Suppressor macrophage treated with lipopolysaccharide for 1 hour (primary cell): ENCODE measurements around the gene GRIK5.
"Not testable (repeated sequence)": the region's sequence is repeated elsewhere in the genome, so short reads cannot be mapped to it uniquely, and the experiment has no call there.

Experiments used
- DNase-seq, 3 donors: peaks; one replicate each; pipeline ENCODE4 v3.0.0-alpha.2; 2020 to 2022

Gene GRIK5

GRCh38 chr19:42006569-42006968, 63.4 kb downstream of the GRIK5 start:
- no peak for DNase-seq

DNA sequence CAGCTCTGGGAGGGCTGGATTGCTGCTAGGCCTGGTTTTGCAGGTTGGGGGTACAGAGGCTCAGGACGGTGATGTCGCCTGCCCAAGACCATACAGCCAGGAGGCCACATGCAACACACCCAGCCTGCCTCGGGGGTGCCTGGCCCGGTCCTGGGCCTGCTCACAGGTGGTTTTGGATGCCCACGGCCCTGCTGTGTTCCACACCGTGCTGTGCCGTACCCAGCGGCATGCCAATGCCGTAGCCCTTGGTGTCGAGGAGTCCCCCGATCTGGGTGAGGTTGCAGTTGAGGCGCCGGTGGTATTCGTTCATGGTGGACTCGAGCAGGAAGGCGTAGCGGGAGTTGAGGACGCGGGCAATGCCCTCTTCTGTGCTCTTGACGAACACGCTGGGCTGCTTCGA, 64.5 kb downstream of the GRIK5 start:
- no peak for DNase-seq

- DNase-seq = no peak
Observed at GRCh38 chr19:42003506-42004294, 66.3 kb downstream of the GRIK5 start.

DNA sequence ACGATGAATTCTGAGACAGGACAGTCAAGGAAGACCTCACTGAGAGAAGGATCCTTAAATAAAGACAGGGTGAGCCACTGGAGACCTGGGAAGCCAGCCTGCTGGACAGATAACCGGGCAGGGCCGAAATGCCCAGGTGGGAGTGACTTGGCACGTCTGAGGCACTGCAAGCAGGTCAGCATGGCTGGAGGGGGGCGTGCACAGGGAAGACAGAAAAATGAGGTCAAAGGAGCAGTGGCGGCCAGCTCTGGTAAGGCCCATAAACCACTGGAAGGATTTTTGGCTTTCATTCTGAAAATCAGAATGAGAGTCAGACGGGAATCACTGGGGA, 70.2 kb downstream of the GRIK5 start:
- DNase-seq = no peak

DNA sequence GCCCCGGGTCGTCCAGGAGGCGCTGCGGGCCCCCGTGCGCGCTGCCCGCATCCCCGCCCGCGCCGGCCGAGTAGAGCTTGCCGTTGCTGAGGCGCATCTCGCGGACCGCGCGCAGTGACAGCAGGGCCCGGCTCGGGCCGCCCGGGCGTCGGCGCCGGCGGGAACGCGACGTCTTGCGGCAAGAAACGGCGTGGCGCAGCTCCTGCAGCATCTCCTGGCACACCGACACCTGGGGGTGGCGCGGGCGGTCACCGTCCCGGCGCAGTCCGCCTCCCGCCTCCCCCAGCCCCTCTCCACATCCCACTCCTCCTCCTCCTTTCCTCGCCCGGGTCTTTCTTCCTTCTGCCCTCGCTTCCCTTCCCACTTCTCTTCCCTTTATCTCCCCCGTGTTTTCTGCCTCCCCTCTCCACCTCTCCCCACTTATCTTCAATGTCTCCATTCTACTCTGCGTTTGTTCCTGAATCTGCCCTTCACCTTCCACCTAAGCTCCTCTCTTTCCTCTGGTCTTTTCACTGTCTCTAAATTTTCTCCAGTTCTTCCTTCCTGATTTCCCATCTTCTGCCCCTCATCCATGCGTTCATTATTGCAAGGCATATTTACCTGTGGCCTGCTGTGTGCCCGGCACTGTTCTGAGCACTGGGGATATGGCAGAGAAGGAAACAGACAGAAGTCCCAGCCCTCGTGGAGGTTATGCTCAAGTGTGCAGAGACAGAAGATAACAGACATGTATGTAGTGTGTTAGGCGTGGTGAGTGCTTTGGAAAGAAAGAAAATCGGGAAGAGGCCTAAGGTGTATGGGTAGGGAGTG, 70.7 kb downstream of the GRIK5 start:
- peak in 1 of 3 donors; percentile 5 for DNase-seq

- DNase-seq = peak; percentile 53 to 72 (median 57)
Observed at GRCh38 chr19:41998246-41999020, 71.6 kb downstream of the GRIK5 start.

GRCh38 chr19:41997851-41998229, 72.2 kb downstream of the GRIK5 start:
- DNase-seq = no peak

GRCh38 chr19:41997121-41997850, 72.7 kb downstream of the GRIK5 start:
- peak; percentile 39 to 78 (median 61) for DNase-seq

DNA sequence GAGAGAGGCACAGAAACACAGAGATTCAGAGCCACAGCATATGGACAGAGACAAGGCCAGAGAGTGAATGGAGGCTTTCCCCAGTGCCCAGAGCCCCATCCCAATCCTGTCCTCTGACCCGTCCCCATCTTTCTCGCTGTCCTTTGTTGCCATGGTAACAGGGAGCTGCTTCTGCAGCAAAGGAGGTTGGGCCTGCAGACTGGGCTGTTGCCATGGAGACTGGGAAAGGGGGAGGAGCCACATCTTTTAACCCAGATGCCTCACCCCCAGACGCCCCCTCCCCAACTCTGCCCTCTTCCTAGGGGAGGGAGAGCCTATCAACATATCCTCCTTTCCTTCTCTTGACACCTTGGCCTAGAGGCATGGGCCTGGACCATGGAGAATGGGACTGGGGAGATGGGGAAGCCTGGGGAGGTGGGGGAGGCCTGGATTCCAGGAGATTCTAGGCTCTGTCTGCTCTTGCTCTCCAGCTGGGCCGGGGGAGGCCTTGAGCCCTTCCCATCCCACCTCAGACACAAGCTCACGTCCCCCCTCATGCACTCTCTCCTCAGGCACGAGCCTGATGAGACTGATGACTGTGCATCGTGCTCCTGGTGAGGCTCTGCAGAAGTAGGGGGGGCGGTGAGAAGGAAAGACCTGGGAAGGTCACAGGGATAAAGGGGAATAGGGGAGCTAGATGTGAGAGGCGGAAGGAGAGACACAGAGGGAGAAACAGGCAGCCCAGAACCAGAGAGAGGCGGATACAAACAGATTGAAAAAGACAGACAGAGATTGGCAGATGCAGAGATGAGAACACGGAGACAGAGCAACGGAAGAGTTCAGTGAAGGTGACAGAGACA, 73.8 kb downstream of the GRIK5 start:
- DNase-seq = peak in 2 of 3 donors; percentile 15 to 16

DNA sequence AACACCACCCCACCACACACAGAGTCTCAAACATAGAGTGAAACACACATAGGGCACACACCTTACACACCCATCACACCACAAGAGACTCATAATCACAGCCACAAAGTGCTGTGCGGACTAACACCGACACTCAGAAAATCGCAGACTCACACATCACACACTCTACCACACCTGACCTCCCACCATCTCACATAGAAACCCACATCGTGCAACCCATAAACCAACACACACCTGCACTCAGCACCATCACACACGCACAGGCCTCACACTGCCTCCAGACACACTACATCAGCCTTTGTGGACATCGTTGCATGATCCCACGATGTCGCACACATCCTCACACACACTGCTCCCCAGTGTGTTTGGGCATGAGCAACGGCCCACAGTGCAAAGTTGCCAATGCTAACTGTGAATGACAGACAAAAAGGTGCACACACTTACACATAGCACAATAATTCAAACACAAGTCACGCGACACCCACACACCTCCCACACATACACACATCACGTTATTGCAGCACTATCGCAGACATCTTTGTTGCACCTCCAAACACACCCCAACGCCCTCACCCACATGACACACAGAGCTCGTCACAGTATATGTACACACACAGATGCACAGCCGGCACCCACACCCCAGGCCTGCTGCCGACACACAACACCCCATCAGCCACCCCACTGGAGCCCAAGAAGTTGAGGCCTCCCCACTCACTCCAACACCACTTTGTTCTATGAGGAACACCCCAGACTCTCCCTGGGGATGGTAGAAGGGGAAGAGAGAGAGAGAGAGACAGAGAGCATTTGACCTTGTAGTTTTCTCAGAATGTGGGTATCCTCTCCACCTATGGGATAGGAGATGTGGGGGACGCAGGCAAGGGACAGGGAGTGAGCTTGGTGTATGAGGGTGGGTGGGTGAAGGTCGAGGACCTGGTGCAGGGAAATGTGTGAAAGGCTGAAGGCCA, 74.7 kb downstream of the GRIK5 start:
- DNase-seq = no peak

- peak in 2 of 3 donors; percentile 24 to 37 for DNase-seq
Observed at GRCh38 chr19:41994521-41994971, 75.5 kb downstream of the GRIK5 start.

DNA sequence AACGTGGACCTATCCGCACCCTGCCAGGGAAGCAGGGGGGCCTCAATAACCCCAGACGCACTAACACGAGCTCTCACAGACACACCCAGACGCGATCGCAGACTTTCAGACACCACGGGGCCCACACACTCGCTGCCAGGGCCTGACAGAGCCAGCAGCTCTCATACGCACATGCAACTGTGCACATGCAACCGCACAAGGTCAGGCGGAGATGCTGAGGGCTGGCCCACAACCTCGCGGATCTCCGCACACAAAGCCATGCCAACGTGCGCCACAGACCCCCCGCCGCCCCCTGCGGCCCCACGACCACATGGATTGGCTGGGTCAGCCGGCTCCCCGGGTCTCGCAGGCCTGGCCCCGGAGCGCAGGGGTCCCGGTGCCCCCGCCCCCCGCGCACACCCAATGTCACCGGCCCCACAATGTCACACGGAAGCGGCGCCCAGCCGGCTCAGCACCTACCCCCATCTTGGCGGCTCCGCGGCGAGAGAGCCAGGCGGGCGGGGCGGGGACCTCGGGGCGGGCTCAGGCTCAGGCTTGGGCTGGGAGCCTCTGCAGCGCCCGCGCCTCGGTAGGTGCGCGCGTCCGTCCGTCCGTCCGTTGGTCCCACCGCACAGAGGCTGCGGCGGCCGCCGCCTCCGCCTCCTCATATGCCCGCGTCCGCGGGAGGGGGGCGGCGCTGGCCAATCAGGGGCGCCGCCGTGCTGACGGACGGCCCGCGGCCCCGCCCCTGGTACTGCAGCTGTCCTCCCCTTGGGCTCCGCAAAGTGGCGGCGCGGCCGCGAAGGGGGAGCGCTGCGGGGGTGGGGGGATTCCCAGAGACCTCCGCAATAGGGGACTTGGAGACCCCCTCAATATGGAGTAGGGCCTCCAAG, 76.2 kb downstream of the GRIK5 start, which contains the start of gene ATP1A3:
Gene ATP1A3, minus strand, starts transcription at position 619 of the 872 bp plus-strand sequence. Its CDS starts 154 bp downstream, at position 465.
- peak; percentile 48 to 82 (median 66) for DNase-seq

DNA sequence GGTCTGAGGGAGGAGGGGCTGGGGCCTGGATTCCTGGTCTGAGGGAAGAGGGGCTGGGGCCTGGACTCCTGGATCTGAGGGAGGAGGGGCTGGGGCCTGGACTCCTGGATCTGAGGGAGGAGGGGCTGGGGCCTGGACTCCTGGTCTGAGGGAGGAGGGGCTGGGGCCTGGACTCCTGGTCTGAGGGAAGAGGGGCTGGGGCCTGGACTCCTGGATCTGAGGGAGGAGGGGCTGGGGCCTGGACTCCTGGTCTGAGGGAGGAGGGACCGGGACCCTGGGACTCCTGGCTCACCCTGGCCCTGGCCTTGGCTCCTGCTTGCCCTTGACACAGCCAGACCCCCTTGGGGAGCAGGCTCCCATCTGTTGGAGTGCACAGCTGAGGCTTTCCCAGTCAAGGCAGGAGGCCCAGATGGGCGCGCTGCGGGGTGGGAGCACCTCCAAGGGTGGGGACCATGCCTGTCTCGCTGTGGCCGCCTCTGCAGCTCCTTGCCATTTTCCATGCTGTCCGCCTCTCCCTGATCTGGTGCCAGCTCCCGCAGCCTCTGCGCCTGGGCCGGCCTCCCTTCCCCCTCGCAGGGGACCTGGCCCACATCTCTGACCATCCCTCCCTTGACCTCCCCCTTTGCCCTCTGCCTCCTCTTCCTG, 78.0 kb downstream of the GRIK5 start:
- DNase-seq = not testable (repeated sequence)

DNA sequence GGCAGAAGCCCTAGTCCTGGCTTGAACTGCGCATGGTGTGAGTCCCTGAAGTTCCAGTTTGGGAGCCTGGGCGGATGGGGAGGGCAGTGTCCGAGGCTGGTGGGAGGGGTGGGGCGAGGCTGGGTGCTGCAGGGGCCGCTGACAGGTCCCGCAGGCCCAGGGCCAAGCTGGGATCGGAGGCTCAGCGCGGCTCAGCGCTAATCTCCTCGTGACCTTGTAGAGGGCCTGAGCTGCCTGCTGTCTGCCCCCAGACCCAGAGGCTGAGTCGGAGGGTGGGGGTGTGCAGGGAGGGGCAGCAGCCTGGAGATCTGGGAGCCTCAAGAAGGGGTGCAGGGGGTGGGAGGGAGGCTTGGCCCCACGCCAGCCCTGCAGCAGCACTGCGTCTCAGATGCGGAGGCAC, 79.0 kb downstream of the GRIK5 start:
- peak in 1 of 3 donors; percentile 6 for DNase-seq

- no peak for DNase-seq
Observed at GRCh38 chr19:41990615-41991014, 79.4 kb downstream of the GRIK5 start.

DNA sequence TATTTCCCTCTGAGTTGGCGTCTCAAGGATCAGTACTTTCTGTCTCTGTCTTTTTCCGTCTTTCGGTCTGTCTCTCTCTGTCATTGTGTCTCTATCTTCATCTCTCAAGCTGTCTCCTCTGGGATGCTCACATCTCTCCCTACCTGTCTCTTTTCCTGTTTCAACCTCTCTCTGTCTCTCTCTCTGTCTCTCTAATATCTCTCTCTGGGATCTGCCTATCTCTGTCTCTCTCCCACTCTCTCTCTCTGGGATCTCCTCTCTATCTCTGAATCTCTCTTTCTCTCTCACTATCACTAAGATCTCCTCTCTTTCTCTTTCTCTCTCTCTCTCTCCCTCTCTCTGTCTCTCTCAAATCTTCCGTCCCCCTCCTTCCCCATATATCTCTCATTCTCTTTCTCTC, 80.0 kb downstream of the GRIK5 start:
- no peak for DNase-seq

GRCh38 chr19:41988947-41989346, 81.1 kb downstream of the GRIK5 start:
- DNase-seq = no peak

- no peak for DNase-seq
Observed at GRCh38 chr19:41987141-41987860, 82.7 kb downstream of the GRIK5 start.
